Urinary bladder (tissue), 4 donors: ENCODE measurements around the gene XK. TPM values are rescaled to one million over a fixed set of nuclear protein-coding genes. Genes with fewer than 3 reads are reported as not detected.
A peak's percentile ranks its signal among the peaks of the same experiment; 100 is the strongest.
"Not testable (repeated sequence)": the region's sequence is repeated elsewhere in the genome, so short reads cannot be mapped to it uniquely, and the experiment has no call there.

Source experiments
- DNase-seq: peaks from one replicate; pipeline ENCODE4 v3.0.0-alpha.2; 2015; ENCODE audit errors: extremely low spot score
- H3K27ac ChIP-seq: one replicate; pipeline ENCODE4 v1.5.1; 2013; ENCODE audit warnings: low read depth, mild to moderate bottlenecking, moderate library complexity
- H3K36me3 ChIP-seq: one replicate; pipeline ENCODE4 v1.6.1; 2013; ENCODE audit warnings: mild to moderate bottlenecking, moderate library complexity; ENCODE audit not compliant: insufficient read depth
- H3K4me1 ChIP-seq: one replicate; pipeline ENCODE4 v1.6.1; 2013; ENCODE audit warnings: mild to moderate bottlenecking, moderate library complexity; ENCODE audit not compliant: insufficient read depth
- H3K4me3 ChIP-seq: one replicate; pipeline ENCODE4 v1.5.1; 2013; ENCODE audit warnings: low read depth, low read length
- WGBS: extraction: QIAGEN DNeasy Blood & Tissue Kit; methylation state at CpG from one replicate; pipeline ENCODE4 v1.1.7; 2013; 5-methylcytosine and 5-hydroxymethylcytosine counted together
- polyA plus RNA-seq: library from polyadenylated mRNA; stranded (reverse); fragments of 200-250 nt; gene quantifications from one replicate; pipeline ENCODE4 v1.2.3, GENCODE V29; 2013
- total RNA-seq: library from RNA; depleted of rRNA; stranded (reverse); fragments of >200 nt; gene quantifications from one replicate; pipeline ENCODE4 v1.2.3, GENCODE V29; 2014
- donor health status: healthy with polysubstance abuse.
- donor health status: healthy.

Gene XK, protein sequence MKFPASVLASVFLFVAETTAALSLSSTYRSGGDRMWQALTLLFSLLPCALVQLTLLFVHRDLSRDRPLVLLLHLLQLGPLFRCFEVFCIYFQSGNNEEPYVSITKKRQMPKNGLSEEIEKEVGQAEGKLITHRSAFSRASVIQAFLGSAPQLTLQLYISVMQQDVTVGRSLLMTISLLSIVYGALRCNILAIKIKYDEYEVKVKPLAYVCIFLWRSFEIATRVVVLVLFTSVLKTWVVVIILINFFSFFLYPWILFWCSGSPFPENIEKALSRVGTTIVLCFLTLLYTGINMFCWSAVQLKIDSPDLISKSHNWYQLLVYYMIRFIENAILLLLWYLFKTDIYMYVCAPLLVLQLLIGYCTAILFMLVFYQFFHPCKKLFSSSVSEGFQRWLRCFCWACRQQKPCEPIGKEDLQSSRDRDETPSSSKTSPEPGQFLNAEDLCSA
- total RNA-seq (4.2 TPM), polyA plus RNA-seq (2.1 TPM)

- Histone ChIP-seq H3K4me1 (no peaks in the 10 kb centered on the region), H3K36me3 (no peaks in the 10 kb centered on the region), H3K4me3 (peak within 1 kb of the TSS; percentile 48), H3K27ac (no peak within 1 kb of the TSS)
- 3% methylated on average over 99 of the region's 100 CpGs for WGBS
- no peak for DNase-seq
Measured at GRCh38 chrX:37685381-37686359, at the start of gene XK. XK (plus strand) TSS chrX:37685791; CDS start chrX:37685962, 171 bp downstream.

DNA sequence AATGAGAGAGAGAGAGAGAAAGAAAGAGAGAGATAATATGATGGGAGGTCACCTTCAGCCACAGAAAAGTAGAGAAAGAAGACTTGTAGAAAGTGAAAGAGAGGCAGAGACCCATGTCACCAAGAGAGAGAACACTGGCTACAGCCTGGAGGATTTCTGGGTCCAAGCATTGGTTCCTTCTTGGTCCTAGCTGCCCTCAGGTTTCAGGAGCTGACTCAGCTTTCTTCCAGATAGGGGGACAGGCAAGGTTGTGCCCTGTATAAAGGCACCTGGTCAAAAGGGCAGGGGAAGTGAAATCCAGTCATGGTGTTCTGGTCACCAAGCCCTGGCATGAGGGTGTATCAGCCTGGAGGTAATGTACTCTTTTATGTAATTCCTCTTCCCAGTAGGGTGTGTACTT lies 47.5 kb upstream of the XK start:
- H3K27ac ChIP-seq = no peak overlapping the region
- no peak for DNase-seq
- H3K4me3 ChIP-seq = no peak overlapping the region
- no peaks in the 10 kb centered on the region for H3K4me1 ChIP-seq
- H3K36me3 ChIP-seq = no peaks in the 10 kb centered on the region

- Histone ChIP-seq H3K36me3 (no peaks in the 10 kb centered on the region), H3K27ac (no peak overlapping the region), H3K4me1 (no peaks in the 10 kb centered on the region), H3K4me3 (no peak overlapping the region)
- DNase-seq = no peak
- WGBS = 77% methylated on average over 5 of the region's 5 CpGs
Measured at GRCh38 chrX:37640142-37640541, 45.4 kb upstream of the XK start.

- WGBS = 85% methylated on average over 3 of the region's 3 CpGs
- H3K36me3 ChIP-seq = no peaks in the 10 kb centered on the region
- no peaks in the 10 kb centered on the region for H3K4me1 ChIP-seq
- no peak overlapping the region for H3K27ac ChIP-seq
- DNase-seq = no peak
- no peak overlapping the region for H3K4me3 ChIP-seq
Measured at GRCh38 chrX:37641859-37642258, 43.7 kb upstream of the XK start.

GRCh38 chrX:37644381-37645305 lies 40.9 kb upstream of the XK start:
- no peak for DNase-seq
- H3K4me1 ChIP-seq = no peaks in the 10 kb centered on the region
- no peaks in the 10 kb centered on the region for H3K36me3 ChIP-seq
- 62% methylated on average over 6 of the region's 6 CpGs for WGBS
- no peak overlapping the region for H3K27ac ChIP-seq
- H3K4me3 ChIP-seq = no peak overlapping the region

GRCh38 chrX:37646254-37646653 lies 39.3 kb upstream of the XK start:
- H3K36me3 ChIP-seq = no peaks in the 10 kb centered on the region
- DNase-seq = no peak
- H3K27ac ChIP-seq = no peak overlapping the region
- no peak overlapping the region for H3K4me3 ChIP-seq
- H3K4me1 ChIP-seq = no peaks in the 10 kb centered on the region

DNA sequence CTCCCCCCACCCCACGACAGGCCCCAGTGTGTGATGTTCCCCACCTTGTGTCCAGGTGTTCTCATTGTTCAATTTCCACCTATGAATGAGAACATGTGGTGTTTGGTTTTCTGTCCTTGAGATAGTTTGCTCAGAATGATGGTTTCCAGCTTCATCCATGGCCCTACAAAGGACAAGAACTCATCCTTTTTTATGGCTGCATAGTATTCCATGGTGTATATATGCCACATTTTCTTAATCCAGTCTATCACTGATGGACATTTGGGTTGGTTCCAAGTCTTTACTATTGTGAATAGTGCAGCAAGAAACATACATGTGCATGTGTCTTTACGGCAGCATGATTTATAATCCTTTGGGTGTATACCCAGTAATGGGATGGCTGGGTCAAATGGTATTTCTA lies 34.7 kb upstream of the XK start:
- DNase-seq, H3K4me3 ChIP-seq, H3K36me3 ChIP-seq, H3K4me1 ChIP-seq, H3K27ac ChIP-seq: not testable (repeated sequence)
- 90% methylated on average over 2 of the region's 2 CpGs for WGBS

DNA sequence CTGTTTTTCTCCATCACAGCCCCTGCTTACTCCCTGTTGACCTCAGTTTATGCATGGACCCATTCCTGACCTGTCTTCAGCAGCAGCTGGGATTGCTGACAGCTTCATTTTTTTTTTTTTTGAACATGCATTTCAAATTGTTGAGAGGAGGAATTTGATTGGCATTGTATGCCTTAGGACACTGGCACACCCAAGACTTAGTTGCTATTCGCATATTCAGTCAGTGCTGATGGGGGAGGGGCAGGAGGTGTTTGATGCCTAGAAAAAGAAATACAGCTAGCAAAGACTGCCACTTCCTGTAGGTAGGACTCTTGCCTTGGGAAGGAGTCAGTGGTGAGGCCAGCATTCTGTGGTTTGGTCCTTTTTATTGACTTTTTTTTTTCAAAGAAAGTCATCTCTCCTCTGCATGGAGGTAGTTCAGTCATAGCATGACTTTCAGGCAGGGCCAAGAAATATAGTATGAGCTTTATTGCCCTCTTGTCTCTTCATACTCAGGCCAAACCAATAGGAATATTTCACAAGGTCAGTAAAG lies 33.6 kb upstream of the XK start:
- 89% methylated on average over 1 of the region's 1 CpG for WGBS
- Histone ChIP-seq H3K27ac (no peak overlapping the region), H3K4me1 (no peaks in the 10 kb centered on the region), H3K36me3 (no peaks in the 10 kb centered on the region), H3K4me3 (no peak overlapping the region)
- no peak for DNase-seq

- no peaks in the 10 kb centered on the region for H3K36me3 ChIP-seq
- no peak for DNase-seq
- H3K4me1 ChIP-seq = no peaks in the 10 kb centered on the region
- no peak overlapping the region for H3K4me3 ChIP-seq
- no peak overlapping the region for H3K27ac ChIP-seq
- 79% methylated on average over 8 of the region's 8 CpGs for WGBS
Measured at GRCh38 chrX:37652589-37653231, 32.9 kb upstream of the XK start.

DNA sequence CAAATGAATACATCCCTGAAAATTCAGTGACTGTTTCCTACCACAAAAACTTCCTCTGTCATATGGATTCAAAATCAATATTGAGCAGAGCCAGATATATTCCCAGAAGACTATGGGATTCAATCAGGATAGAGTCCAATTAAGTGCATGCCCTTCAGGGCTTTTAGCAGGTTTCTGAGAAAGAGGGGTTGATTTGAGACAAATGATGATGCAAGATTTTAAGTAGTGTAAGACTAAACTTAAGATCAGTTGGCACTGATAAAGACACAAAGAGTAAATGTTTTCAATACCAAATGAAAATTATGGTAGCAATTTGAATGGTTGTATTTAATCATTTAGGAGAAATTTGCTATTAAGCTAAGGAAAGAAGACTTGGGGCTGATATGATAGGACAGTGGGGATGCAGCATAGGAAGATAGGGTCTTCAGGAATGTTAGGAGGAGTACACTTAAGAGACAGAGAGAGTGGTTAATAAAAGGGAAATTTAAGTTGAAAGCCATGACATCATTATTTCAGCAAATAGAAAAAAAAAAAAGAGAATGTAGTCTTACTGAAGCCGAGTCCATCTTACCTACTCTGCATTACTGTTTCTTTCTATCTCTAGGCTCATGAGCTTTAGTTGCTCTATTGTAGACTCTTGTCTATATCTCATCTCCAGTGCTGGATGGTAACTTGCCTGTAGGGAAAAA lies 32.0 kb upstream of the XK start:
- H3K4me1 ChIP-seq = no peaks in the 10 kb centered on the region
- no peak overlapping the region for H3K27ac ChIP-seq
- 92% methylated on average over 1 of the region's 1 CpG for WGBS
- no peak for DNase-seq
- no peaks in the 10 kb centered on the region for H3K36me3 ChIP-seq
- no peak overlapping the region for H3K4me3 ChIP-seq

DNA sequence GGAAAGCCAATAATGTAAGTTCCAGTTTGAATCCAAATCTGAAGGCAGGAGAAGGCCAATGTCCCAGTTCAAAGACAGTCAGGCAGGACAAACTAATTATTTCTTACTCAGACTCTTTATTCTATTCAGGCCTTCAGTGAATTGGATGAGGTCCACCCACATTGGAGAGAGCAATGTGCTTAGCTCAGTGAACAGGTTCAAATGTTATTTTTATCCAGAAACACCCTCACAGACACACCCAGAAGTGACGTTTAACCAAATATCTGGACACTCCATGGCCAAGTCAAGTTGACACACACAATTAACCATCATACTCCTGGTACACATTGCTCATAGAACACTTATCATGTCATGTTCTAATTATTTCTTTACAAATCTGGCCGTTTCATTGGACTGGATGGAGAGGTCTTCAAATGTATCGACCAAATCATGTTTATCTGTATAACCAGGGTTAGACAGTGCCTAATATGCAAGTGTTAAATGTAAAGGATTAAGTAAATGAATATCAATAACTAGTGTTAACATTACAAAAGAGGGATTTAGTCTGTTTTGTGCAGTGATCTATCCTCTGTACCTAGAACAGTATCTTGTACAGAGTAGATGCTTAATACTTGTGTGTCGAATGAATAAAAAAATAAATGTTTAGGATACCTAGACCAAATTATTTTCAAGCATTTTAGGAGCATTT lies 27.1 kb upstream of the XK start:
- H3K36me3 ChIP-seq = no peaks in the 10 kb centered on the region
- no peak overlapping the region for H3K4me3 ChIP-seq
- 80% methylated on average over 4 of the region's 4 CpGs for WGBS
- H3K27ac ChIP-seq = no peak overlapping the region
- no peak for DNase-seq
- H3K4me1 ChIP-seq = no peaks in the 10 kb centered on the region

GRCh38 chrX:37659047-37659446 lies 26.5 kb upstream of the XK start:
- H3K4me1 ChIP-seq = no peaks in the 10 kb centered on the region
- no peaks in the 10 kb centered on the region for H3K36me3 ChIP-seq
- WGBS = 66% methylated on average over 1 of the region's 1 CpG
- no peak for DNase-seq
- no peak overlapping the region for H3K27ac ChIP-seq
- H3K4me3 ChIP-seq = no peak overlapping the region
